GM12874 (cell line): Measurements from ENCODE around the gene GNPDA1.

Experiments used
- TF ChIP-seq, protein P1 (sequence below): IDR thresholded peaks from 2 replicates; pipeline ENCODE4 v1.5.1; 2011; ENCODE audit warnings: low read depth, mild to moderate bottlenecking, control low read depth, low read length, moderate library complexity; ENCODE audit not compliant: insufficient read depth

Gene GNPDA1

DNA sequence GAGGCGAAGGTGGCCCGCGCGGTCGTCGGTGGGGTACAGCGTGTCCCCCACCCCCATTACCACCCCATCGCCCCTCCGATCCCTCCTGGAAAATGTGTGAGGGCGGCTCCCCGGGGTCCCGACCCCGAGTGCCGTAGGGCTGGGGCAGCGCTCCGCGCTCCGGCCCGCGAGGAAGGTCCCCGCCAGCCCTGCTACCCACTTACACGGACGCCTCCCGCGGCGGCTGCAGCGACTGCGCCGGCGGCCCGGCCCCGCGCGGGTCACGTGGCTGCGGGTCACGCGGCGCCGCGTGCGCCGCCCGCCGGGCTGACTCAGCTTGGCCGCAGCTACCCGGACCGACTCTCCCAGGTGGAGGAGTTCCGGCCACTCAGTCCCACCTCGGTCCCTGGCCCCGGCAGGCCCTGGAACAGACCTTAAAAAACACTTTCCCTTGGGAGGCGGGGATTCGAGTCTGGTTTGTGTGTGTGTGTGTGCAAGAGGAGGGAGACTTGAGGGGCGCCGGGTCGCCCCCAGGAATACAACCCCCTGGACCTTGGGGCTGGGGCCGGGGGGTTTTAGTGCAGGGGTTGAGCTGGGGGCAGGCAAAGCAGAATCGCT is at the start of gene GNPDA1:
Gene GNPDA1, minus strand, starts transcription at position 236 of the 597 bp plus-strand sequence. CDS start 992 bp downstream, outside the sequence.
- TF ChIP-seq, protein P1, sequence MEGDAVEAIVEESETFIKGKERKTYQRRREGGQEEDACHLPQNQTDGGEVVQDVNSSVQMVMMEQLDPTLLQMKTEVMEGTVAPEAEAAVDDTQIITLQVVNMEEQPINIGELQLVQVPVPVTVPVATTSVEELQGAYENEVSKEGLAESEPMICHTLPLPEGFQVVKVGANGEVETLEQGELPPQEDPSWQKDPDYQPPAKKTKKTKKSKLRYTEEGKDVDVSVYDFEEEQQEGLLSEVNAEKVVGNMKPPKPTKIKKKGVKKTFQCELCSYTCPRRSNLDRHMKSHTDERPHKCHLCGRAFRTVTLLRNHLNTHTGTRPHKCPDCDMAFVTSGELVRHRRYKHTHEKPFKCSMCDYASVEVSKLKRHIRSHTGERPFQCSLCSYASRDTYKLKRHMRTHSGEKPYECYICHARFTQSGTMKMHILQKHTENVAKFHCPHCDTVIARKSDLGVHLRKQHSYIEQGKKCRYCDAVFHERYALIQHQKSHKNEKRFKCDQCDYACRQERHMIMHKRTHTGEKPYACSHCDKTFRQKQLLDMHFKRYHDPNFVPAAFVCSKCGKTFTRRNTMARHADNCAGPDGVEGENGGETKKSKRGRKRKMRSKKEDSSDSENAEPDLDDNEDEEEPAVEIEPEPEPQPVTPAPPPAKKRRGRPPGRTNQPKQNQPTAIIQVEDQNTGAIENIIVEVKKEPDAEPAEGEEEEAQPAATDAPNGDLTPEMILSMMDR, result peak; percentile 22; the same call in 1 of the 2 replicates

DNA sequence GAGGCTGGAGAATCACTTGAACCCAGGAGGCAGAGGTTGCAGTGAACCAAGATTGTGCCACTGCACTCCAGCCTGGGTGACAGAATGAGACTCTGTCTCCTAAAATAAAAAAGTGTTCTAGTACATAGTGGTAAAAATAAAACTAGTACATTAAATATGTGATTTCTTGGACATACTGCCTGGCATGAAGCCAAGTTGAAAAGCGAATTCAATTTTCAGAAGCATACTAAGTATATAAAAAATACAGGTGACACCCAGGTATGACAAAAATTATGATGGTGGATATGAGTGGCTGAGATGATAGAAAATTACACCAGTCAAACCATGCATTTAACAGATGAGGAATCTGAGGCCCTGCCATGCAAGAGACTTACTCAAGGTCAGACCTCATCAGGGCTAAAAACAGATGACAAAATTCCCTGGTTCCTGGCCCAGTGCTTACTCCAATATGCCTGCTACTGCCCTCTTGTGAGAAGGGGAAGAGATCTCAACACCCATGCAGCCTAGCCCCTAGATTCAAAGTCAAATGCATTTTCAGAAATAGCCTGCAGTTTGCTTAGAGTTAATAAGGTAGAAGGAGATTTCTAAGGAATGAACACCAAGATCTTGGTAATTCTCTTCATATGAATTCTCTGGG is 46.6 kb upstream of the GNPDA1 start:
- TF ChIP-seq, protein P1, result no peak

DNA sequence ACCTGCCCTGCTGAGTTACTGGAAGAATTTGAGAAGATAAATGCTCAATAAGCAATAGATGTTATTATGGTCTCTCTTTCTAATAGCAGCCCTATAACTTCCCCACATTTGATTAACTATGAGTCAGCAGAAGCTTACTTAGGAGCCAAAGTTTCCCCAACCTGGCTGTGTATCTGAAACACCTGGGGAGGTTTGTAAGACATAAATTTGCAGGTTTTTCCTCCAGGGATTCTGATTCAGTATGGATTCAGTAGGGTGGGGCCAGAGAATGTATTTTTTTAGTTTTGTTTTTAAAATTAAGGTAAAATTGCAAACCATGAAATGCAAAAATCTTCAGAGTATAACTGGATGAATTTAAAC is 44.9 kb upstream of the GNPDA1 start:
- TF ChIP-seq, protein P1, result no peak

DNA sequence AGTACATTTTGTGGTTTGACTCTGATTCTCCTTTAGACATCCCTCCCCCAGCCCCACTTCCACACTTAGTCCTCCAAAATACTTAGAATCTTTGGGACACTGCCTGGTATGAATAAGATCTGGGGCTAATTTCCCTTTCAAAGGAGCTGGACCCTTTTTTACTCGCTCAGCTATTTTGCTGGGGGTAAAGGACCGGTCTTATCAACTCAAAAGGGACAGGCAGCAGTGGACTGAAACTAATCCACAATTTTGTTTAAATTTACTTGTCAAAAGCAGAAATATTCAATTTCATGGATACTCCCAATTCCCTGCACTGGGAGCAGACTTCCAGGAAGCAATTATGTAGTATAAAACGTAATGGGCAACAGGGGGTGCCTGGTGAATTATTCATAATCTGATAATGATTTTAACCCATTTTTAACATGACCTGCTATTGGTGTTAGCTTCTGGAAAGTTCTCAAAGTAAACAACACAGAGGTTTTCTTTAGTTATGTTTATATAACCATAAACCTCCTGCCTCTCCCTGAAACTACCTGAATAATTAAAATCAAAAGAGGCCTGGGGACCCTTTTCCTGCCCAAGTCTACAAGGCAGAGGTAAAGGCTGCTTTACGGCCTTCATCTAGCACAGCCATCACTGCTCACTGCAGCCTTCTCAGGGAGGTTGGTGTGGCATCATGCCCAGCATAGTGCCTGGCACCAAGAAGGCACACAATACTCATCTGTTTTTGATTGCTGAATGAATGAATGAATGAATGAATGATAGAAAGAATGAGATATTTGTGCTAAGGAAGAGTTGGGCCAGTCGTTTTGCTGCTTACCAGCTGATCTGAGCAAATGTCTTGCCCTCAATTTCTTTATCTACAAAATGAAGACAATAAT is 44.2 kb upstream of the GNPDA1 start:
- TF ChIP-seq, protein P1, result no peak

DNA sequence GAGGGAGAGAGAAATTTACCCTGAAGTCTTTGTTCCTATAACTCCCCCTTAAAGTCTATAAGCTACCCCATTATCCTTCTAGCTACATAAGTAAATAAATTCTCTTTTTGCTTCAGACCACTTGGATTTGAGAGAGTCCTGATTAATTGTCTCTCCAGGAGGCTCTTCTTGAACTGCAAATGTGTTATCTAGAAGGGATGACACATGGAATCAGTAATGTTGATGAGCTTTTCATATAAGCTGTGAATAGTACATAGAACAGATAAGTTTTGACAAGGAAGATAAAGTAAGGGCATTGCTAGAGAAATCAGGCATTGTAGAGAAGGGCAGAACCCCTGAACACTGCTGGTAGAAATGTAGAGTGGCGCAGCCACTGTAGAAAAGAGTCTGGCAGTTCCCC is 42.5 kb upstream of the GNPDA1 start:
- TF ChIP-seq, protein P1, result no peak

DNA sequence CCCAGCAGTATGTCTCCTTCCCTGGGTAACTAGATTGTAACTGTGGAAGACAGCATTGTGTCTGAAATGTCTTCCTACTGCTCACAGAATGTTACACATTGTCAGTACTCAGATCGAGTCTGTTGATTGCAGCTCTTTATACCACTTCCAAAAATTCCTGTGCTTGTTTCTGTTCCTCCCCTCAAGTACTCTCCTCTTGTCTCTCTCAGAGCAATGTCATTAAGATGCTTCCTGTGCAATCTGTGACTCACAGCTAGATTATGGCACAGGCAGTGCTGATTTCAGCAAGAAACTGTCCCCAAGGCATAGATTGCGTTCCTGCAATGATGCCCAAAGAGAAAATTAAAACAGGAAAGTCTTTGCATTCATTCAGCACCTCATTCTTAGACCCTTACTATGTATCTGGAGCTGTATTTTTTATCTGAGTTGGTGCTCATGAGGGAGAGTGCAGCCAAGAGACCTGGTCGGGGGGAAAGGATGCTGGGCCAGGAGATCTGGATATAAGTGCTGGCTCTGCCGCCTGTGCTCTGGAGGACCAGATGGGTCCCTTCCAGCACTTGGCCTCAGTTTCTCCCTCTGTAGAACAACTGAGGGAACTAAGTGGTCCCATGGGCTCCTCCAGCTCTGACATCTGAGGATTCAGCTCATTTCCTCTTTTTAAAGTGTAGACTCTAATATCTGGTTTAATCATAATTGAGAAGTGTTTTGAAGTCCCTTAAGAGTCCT is 40.8 kb upstream of the GNPDA1 start:
- TF ChIP-seq, protein P1, result no peak

DNA sequence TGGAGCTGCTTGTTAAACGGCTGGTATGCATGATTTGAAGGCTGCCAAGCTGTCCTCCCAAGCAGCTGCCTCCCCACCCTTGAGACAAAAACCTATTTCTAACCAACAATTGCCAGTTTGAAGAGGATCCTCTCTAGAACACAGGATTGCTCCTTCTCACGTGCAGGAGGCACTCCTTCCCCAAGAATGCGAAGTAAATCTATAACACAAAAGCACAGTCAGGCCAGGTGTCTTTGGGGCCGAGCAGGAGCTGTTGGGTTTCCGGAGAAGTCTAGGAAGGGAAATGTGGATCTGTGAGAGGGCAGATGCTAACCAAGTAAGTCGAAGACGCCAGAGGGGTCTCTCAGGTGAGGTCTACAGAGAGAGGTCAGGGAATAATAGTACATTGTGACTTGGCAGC is 35.4 kb upstream of the GNPDA1 start:
- TF ChIP-seq, protein P1, result no peak
